ENCODE data around the gene NLRP1.
"Not testable (repeated sequence)": the region's sequence is repeated elsewhere in the genome, so short reads cannot be mapped to it uniquely, and the experiment has no call there.

The NLRP1 gene

DNA sequence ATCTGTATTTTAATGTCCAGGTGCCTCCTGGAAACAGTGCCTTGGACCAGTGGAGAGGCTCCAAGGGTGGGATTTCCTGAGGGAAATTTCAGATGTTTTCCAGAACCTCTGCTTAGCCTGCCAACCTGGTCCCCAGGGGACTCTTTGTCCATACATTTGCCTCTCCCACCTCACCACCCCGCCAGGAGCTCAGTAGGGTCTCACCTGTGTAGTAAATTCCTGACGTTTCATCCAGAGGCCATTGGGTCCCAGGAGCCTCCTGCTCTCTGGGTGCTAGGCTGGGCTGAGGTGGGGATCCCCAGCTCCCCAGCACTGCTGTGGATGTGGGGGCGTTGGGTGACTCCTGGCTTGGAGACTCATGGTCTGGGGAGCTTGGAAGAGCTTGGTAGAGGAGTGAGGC is 2.7 kb downstream of the NLRP1 start:
- H3K4me1 Mint-ChIP-seq: peaks cover 39 to 78% of the 10 kb centered on the region in 2 donors
- ATAC-seq (replicated peaks): no peak
- H3K4me3 Mint-ChIP-seq: no peak overlapping the region
- peak overlapping the region; percentile 65 for H3K27ac Mint-ChIP-seq
- DNase-seq: no peak
- H3K9me3 Mint-ChIP-seq: no peaks in the 10 kb centered on the region
- H3K36me3 Mint-ChIP-seq: peaks cover 22 to 42% of the 10 kb centered on the region in 2 donors
- no peaks in the 10 kb centered on the region for H3K27me3 Mint-ChIP-seq

DNA sequence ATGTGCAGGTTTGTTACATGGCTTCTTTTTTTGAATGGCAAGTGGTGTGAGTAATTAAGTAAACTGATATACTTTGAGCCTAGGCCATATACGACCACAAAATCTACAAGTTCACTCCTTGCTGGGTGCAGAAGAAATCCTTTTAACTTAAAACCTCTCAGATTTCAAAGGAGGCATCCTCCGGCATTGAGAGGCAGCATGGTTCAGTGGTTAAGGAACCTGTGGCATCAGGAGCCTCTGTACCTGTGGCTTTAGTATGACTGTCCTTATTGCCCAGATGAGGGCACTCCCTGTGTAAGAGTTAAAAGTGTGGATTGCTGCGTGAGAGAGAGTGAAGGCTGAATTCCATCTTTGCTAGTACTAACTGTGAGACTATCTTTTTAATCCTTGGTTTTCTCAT is 3.3 kb downstream of the NLRP1 start:
- no peaks in the 10 kb centered on the region for H3K9me3 Mint-ChIP-seq
- peaks cover 37 to 78% of the 10 kb centered on the region in 2 donors for H3K4me1 Mint-ChIP-seq
- DNase-seq: no peak
- H3K27me3 Mint-ChIP-seq: no peaks in the 10 kb centered on the region
- H3K36me3 Mint-ChIP-seq: peaks cover 23 to 45% of the 10 kb centered on the region in 2 donors
- ATAC-seq (replicated peaks): no peak
- peak overlapping the region; percentile 51 for H3K27ac Mint-ChIP-seq
- no peak overlapping the region for H3K4me3 Mint-ChIP-seq

DNA sequence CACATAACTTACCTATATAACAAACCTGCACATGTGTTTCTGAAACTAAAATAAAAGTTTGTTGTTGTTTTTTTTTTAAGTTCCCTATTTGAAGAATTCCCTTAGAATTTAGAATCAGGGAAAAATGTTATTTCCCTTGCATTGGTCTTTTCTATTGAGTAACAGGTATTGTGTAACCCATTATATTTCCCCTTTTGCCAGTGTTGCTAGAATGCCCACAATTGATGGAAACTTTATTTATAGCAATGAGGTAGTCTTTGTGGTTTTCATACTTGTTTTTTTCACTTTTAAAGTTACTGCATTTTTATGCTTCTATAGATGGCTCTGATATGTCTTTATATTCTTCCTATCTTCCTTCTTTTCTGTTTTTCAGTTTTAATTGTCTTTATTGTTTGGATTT is 3.9 kb downstream of the NLRP1 start:
- DNase-seq (no peak), ATAC-seq (replicated peaks) (no peak)
- Mint-ChIP-seq H3K4me3 (no peak overlapping the region), H3K36me3 (peaks cover 24 to 51% of the 10 kb centered on the region in 2 donors), H3K27ac (no peak overlapping the region), H3K9me3 (no peaks in the 10 kb centered on the region), H3K4me1 (peaks cover 36 to 80% of the 10 kb centered on the region in 2 donors), H3K27me3 (no peaks in the 10 kb centered on the region)

- ATAC-seq (replicated peaks); H3K4me3 Mint-ChIP-seq; DNase-seq; H3K27ac Mint-ChIP-seq; H3K27me3 Mint-ChIP-seq; H3K9me3 Mint-ChIP-seq: not testable (repeated sequence)
- Mint-ChIP-seq H3K4me1 (peaks cover 32 to 71% of the 10 kb centered on the region in 2 donors), H3K36me3 (peaks cover 33 to 62% of the 10 kb centered on the region in 2 donors)
Observed at GRCh38 chr17:5578768-5579167, 5.5 kb downstream of the NLRP1 start.

- not testable (repeated sequence) for H3K4me3 Mint-ChIP-seq; H3K27me3 Mint-ChIP-seq; ATAC-seq (replicated peaks); DNase-seq; H3K27ac Mint-ChIP-seq; H3K9me3 Mint-ChIP-seq
- H3K36me3 Mint-ChIP-seq: peaks cover 42 to 61% of the 10 kb centered on the region in 2 donors
- H3K4me1 Mint-ChIP-seq: peaks cover 19 to 57% of the 10 kb centered on the region in 2 donors
Observed at GRCh38 chr17:5573017-5573416, 11.3 kb downstream of the NLRP1 start.

GRCh38 chr17:5571281-5571680 is 13.0 kb downstream of the NLRP1 start:
- H3K9me3 Mint-ChIP-seq: no peaks in the 10 kb centered on the region
- no peak overlapping the region for H3K4me3 Mint-ChIP-seq
- H3K27me3 Mint-ChIP-seq: no peaks in the 10 kb centered on the region
- H3K4me1 Mint-ChIP-seq: peaks cover 14 to 44% of the 10 kb centered on the region in 2 donors
- DNase-seq (no peak), ATAC-seq (replicated peaks) (no peak)
- H3K36me3 Mint-ChIP-seq: peaks cover 36 to 60% of the 10 kb centered on the region in 2 donors
- H3K27ac Mint-ChIP-seq: no peak overlapping the region

- ATAC-seq (replicated peaks) (no peak), DNase-seq (no peak)
- Mint-ChIP-seq H3K27me3 (no peaks in the 10 kb centered on the region), H3K4me3 (no peak overlapping the region), H3K9me3 (no peaks in the 10 kb centered on the region), H3K36me3 (peaks cover 10 to 27% of the 10 kb centered on the region in 2 donors), H3K4me1 (peaks cover 12 to 32% of the 10 kb centered on the region in 2 donors), H3K27ac (no peak overlapping the region)
Observed at GRCh38 chr17:5565808-5566207, 18.5 kb downstream of the NLRP1 start.

DNA sequence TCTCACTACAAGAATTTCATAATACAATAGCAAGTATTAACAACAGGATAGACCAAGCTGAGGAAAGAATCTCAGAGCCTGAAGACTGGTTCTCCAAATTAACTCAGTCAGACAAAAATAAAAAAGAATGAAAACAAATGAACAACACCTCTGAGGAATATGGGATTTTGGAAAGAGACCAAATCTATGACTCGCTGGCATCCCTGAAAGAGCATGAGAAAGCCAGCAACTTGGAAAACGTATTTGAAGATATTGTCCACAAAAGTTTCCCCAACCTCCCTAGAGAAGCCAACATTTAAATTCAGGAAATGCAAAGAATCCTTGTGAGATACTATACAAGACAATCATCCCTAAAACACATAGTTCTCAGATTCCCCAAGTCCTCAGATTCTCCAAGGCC is 20.9 kb downstream of the NLRP1 start:
- Mint-ChIP-seq H3K4me3 (no peak overlapping the region), H3K9me3 (no peaks in the 10 kb centered on the region), H3K36me3 (peaks cover 20 to 36% of the 10 kb centered on the region in 2 donors), H3K27me3 (no peaks in the 10 kb centered on the region), H3K27ac (no peak overlapping the region), H3K4me1 (peaks cover 7 to 12% of the 10 kb centered on the region in 2 donors)
- DNase-seq (no peak), ATAC-seq (replicated peaks) (no peak)

DNA sequence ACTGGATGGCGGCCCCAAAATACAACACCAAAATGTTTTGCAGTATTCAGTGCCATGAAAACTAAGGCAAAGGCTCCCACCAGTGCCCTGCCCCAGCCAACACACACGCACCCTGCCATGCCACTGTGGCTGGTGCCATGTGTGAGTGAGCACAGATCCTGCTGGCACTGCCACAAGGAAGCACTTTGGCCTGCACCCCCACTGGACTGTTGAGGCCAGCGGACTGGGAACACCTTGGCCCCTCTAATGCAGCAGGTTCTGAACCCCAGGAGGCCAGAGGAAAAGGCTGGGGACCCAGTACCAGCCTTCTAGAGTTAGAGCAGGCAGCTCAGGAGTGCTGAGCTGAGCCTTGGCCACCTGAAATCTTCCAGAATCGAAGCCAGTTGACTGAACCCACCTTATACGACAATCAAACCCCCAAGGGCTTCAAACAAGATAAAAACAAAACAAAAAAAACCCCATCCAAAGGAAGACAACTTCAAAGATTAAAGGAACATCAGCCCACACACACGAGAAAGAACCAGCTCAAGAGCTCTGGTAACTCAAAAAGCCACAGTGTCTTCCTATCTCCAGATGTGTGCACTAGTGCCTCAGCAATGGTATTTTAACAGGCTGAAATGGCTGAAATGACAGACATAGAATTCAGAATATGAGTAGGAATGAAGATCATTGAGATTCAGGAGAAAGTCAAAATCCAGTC is 21.5 kb downstream of the NLRP1 start:
- peaks cover 23 to 35% of the 10 kb centered on the region in 2 donors for H3K36me3 Mint-ChIP-seq
- ATAC-seq (replicated peaks): no peak
- peaks cover 8 to 11% of the 10 kb centered on the region in 2 donors for H3K4me1 Mint-ChIP-seq

GRCh38 chr17:5561736-5562571 is 22.4 kb downstream of the NLRP1 start:
- Mint-ChIP-seq H3K27ac (no peak overlapping the region), H3K9me3 (no peaks in the 10 kb centered on the region), H3K27me3 (no peaks in the 10 kb centered on the region), H3K36me3 (peaks cover 29 to 39% of the 10 kb centered on the region in 2 donors), H3K4me1 (peaks cover 13 to 16% of the 10 kb centered on the region in 2 donors), H3K4me3 (no peak overlapping the region)
- no peak for ATAC-seq (replicated peaks)
- no peak for DNase-seq

More for the DNA sequence above, 21.5 kb downstream of the NLRP1 start:
- Mint-ChIP-seq H3K27me3 (no peaks in the 10 kb centered on the region), H3K9me3 (no peaks in the 10 kb centered on the region), H3K4me3 (no peak overlapping the region), H3K27ac (peak overlapping the region; percentile 22)
- DNase-seq: no peak

GRCh38 chr17:5560361-5560988 is 23.8 kb downstream of the NLRP1 start:
- peaks cover 13 to 17% of the 10 kb centered on the region in 2 donors for H3K4me1 Mint-ChIP-seq

GRCh38 chr17:5558815-5559785 is 25.2 kb downstream of the NLRP1 start:
- H3K4me3 Mint-ChIP-seq: no peak overlapping the region
- no peak for DNase-seq

More at GRCh38 chr17:5560361-5560988, 23.8 kb downstream of the NLRP1 start:
- ATAC-seq (replicated peaks): no peak
- Mint-ChIP-seq H3K27me3 (no peaks in the 10 kb centered on the region), H3K4me3 (no peak overlapping the region), H3K36me3 (peaks cover 31 to 40% of the 10 kb centered on the region in 2 donors), H3K9me3 (no peaks in the 10 kb centered on the region), H3K27ac (no peak overlapping the region)
- DNase-seq: no peak

DNA sequence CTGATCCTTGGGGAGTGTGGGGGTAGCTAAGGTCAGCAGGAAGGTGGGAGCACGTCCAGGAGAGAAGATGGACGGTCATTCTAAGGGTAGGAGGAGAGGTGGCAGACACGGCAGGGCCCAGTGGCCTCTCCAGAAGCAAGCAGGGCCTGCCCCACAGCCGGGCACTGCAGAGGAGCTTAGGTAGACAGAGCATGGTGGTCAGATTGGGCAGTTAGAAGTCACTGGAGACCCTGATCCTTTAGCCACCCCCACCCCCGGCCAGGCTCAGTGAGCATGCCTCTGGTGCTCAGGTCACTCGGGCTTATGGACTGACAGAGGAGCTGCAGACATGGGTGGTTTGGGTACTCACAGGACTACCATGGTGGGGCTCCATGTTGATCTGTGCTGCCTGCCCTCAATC is 26.3 kb downstream of the NLRP1 start:
- no peak overlapping the region for H3K27ac Mint-ChIP-seq
- no peaks in the 10 kb centered on the region for H3K27me3 Mint-ChIP-seq
- DNase-seq (no peak), ATAC-seq (replicated peaks) (no peak)
- H3K9me3 Mint-ChIP-seq: no peaks in the 10 kb centered on the region
- peaks cover 8 to 14% of the 10 kb centered on the region in 2 donors for H3K4me1 Mint-ChIP-seq
- peaks cover 34 to 51% of the 10 kb centered on the region in 2 donors for H3K36me3 Mint-ChIP-seq
- no peak overlapping the region for H3K4me3 Mint-ChIP-seq

More at GRCh38 chr17:5558815-5559785, 25.2 kb downstream of the NLRP1 start:
- ATAC-seq (replicated peaks): no peak
- Mint-ChIP-seq H3K27me3 (no peaks in the 10 kb centered on the region), H3K27ac (no peak overlapping the region), H3K4me1 (peaks cover 13 to 21% of the 10 kb centered on the region in 2 donors), H3K36me3 (peaks cover 33 to 43% of the 10 kb centered on the region in 2 donors), H3K9me3 (no peaks in the 10 kb centered on the region)

All from stimulated activated naive B cell treated with anti-CD40 and anti-IgM and Interleukin-4, amounts not matched to agents 10 μg/mL and 1 μg/mL and 100 μg/mL, for 72 hours (primary cell).